GM19452 (cell line): Measurements from ENCODE around the gene HLA-DMA.
A peak's percentile ranks its signal among the peaks of the same experiment; 100 is the strongest.
"Not testable (repeated sequence)": the region's sequence is repeated elsewhere in the genome, so short reads cannot be mapped to it uniquely, and the experiment has no call there.

Source experiments
- ATAC-seq: cut with Tn5 transposase; IDR thresholded peaks from one replicate; pipeline ENCODE4 v1.9.1; 2021; ENCODE audit not compliant: unreplicated experiment

Gene HLA-DMA

GRCh38 chr6:32954986-32955802 lies 2.3 kb upstream of the HLA-DMA start:
- ATAC-seq: no peak

GRCh38 chr6:32954267-32954666 lies 1.4 kb upstream of the HLA-DMA start:
- ATAC-seq: no peak

GRCh38 chr6:32953775-32954174 lies 878 bp upstream of the HLA-DMA start:
- no peak for ATAC-seq

DNA sequence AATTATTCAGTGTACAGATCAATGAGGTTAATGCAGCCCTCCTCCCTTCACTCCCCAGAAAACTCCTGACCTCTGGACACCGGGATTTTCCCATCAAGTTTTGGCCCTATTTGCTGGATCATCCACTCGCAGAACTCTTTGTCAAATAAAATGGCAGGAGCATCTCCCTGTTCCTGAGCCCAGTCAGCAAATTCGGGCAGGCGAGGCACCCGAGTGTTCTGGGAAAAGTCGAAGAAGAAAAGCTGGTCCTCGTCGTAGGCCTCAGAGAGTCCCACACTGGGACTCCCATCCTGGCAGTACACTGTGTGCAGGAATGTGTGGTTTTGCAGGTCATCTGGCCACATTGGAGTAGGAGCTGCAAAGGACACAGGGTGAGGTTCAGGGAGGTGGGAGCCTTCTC lies 2.4 kb downstream of the HLA-DMA start:
- ATAC-seq: no peak

DNA sequence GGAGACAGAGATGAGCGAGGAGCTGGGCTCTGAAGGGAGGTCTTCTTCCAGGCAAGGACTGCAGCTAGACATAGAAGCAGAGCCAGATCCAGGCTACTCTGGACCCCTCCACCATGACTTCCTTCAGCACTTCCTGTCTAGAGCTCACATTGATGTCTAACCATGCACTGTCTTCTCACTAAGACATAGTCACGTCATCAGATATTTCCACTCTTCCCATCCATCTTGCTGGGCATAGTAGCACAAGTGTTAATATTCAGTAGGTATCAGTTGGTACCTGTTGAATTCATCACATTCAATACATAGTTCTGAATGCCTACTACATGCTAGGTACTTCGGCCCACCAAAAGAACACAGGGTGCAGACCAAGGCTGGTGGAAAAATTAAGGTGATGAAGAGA lies 2.9 kb downstream of the HLA-DMA start:
- no peak for ATAC-seq

GRCh38 chr6:32949113-32949512 lies 3.8 kb downstream of the HLA-DMA start:
- ATAC-seq: no peak

GRCh38 chr6:32947552-32948465 lies 5.1 kb downstream of the HLA-DMA start:
- no peak for ATAC-seq

DNA sequence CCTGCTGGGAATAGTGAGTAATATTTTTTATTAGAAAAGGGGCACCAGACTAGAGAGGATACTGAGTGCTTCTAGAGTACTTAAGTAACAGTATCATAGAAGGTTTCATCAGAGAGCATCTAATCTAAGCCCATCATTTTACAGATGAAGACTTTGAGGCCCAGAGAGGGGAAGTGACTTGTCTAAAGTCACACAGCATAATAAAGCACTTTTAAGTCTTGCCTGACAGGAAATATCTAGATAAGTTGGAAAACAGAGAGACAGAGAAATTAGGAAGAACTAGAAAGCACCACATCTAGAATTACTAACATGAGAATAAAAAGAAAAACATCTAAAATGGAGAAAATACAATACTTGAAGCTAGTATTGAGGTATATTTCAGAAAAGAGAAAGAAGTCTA lies 6.0 kb downstream of the HLA-DMA start:
- ATAC-seq: no peak

- ATAC-seq: no peak
These were observed 6.9 kb downstream of the HLA-DMA start for GRCh38 chr6:32945953-32946352.

DNA sequence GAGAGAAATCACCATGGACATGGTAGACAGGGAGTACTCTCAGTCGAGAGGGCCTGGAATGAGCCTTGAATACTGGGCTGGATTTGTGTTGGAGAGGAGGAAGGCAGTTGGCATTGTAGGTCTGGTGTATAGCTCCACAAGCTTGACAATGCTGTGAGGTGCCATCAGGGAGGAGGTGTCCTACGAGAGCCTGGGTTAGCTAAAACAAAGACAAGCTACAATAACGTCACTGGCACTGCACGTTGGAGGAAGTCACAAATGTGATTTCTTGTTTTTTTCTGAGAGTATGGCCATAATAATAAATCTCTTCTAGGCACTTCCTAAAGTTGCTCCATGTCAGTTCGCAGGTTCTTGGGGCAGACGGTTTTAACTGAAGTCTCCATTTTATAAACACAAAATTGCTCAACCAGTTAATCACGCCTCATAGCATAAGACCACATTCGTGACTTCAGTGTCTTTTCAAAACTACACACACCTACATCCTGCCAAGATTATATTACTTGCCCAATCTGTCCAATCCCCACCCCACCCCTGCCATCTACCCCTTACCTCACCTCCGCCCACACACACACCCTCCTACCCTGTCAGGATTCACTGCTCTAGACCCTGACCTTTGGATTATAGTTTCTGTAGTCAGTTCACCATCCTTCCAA lies 7.7 kb downstream of the HLA-DMA start:
- ATAC-seq: no peak

DNA sequence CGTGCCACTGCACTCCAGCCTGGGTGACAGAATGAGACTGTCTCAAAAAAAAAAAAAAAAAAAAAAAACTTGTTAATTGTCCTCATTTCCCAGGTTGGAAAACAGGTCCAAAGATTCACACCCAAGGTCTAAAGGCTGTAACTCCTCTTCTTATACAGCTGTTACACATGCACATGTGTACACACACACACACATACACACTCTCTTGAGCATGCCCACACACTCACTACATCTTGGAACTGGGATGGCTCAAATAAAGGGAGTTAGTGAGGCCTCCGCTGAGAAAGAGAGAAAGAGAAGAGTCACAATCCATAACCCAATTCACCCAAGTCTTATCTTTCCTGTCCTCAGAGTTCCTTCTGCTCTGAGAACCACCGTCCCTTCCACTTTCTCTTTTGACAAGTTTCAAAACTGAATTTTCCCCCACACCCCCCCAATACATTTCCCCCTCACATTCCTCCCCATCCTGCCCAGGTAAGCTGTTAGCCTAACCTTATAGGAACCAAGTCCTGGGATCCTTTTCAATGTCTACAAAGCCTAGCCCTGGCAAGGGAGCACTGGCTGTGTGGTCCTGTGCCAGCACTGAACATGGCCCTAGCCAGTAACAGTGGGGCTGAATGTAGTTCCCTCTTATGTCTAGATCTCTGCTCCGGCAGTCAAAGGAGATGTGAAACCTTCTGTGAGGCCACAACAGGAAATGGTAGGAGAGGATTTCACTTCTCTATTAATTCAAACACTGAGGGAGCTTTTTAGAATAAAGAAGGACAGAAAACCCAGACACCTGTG lies 8.8 kb downstream of the HLA-DMA start:
- peak; percentile 37 for ATAC-seq

DNA sequence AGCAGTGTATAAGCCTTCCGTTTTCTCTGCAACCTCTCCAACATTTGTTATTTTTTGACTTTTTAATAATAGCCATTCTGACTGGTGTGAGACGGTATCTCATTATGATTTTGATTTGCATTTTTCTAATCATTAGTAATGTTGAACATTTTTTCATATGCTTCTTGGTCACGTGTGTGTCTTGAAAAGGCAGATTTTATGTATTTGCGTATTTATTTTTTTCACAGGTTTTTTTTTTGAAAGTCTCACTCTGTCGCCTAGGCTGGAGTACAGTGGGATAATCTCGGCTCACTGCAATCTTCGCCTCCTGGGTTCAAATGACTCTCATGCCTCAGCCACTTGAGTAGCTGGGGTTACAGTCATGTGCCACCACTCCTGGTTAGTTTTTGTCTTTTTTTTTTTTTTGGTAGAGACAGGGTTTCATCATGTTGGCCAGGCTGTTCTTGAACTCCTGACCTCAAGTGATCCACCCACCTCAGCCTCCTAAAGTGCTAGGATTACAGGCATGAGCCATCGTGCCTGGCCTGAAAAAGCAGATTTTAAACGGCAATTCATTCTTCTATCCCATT lies 10.3 kb downstream of the HLA-DMA start:
- not testable (repeated sequence) for ATAC-seq

GRCh38 chr6:32941214-32941768 lies 11.6 kb downstream of the HLA-DMA start:
- peak; percentile 49 for ATAC-seq

GRCh38 chr6:32940656-32941213 lies 12.2 kb downstream of the HLA-DMA start, which contains the start of gene HLA-DMB:
Gene HLA-DMB (minus strand): TSS chr6:32941028. CDS start chr6:32940807, 221 bp downstream.
- ATAC-seq: peak; percentile 49

DNA sequence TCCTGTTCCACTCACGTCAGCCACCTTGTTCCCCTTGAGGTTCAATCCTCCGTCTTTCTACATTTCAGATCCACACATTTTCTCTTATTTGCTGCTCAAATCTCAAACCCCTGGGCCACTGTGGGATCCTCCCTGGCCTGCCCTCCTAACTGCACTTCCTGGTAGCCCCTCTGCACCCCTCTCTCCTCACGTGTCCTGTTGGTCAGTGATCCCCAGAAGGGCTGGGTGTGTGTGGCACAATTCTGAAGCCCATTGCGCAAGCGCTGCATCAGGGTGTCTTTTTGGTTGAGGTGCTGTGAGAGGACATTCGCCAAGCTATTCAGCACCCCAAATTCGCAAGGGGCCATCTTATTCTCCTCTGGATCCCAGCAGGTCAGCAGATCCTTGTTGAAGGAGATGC lies 14.4 kb downstream of the HLA-DMA start:
- ATAC-seq: no peak

GRCh38 chr6:32937230-32937633 lies 15.7 kb downstream of the HLA-DMA start:
- ATAC-seq: no peak

GRCh38 chr6:32936239-32937152 lies 16.4 kb downstream of the HLA-DMA start:
- ATAC-seq: no peak

DNA sequence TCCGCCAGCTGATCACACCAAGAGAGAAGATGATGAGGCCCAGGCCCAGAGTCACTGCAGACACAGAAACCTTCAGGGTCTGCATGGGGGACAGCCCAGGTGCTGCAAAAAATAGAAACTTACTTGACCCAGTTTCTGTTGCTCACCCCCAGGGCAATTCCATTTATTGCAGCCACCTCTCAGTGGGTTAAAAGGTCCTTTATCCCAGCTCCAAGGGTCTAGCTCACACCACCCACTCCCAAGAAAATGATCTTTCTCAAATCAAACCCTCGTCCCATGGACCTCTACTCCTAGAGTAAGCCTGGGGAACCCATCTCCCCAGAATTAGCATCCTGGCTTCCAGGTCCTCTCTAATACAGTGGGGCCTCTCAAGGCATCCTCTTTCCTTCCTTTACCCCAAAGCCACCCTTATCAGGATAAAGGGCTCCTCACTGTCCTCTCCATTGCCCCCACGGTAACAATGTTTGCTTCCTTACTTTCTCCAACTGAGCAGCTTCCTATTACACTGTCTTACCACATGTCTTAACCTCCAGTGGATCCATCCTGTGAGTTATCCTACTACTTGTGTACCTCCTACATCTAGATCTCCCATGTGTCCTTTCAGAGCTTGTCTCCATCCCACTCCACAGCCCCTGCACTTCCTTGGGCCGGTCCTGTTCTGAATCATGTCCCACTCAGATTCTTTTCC lies 17.2 kb downstream of the HLA-DMA start:
- ATAC-seq: no peak
